IMR-90 (cell line): ENCODE measurements around the gene WNT11. TPM values are rescaled to one million over a fixed set of nuclear protein-coding genes. Genes with fewer than 3 reads are reported as not detected.

ENCODE experiments used
- ATAC-seq: fragments of 200-7000 bp; cut with Tn5 transposase; 2 replicates; pipeline ENCODE4 v1.9.1; 2020; ENCODE audit warnings: low read depth, mild to moderate bottlenecking, moderate library complexity
- BruUV-seq: library from RNA; stranded (reverse); fragments of 400-500 nt; replicated peaks from 2 replicates; lab custom pipeline; 2021; lab: Mats Ljungman, UMichigan
- CTCF ChIA-PET: fragments of 300-600 bp; formaldehyde crosslinking; extraction: SDS; loops from one replicate; lab custom pipeline; 2021; ENCODE audit warnings: antibody characterized with exemption; lab: Yijun Ruan, JAX
- POLR2A ChIA-PET: fragments of 300-600 bp; sonication (Branson Sonifier 250); formaldehyde crosslinking; loops from one replicate; lab custom pipeline; 2022; ENCODE audit warnings: antibody characterized with exemption; ENCODE audit not compliant: unreplicated experiment; lab: Charles Lee
- DNase-seq: peaks from one replicate; pipeline ENCODE4 v3.0.0; 2013
- H2AFZ ChIP-seq: replicated peaks from 2 replicates; pipeline ENCODE3; 2013; ENCODE audit warnings: low read length, mild to moderate bottlenecking; ENCODE audit not compliant: poor library complexity
- H2AK5ac ChIP-seq: 2 replicates; pipeline ENCODE4 v1.6.1; 2013; ENCODE audit warnings: low read depth, low read length, inconsistent platforms
- H2AK9ac ChIP-seq: replicated peaks from 2 replicates; pipeline ENCODE3; 2013; ENCODE audit warnings: mild to moderate bottlenecking, low read depth, low read length, moderate library complexity; ENCODE audit not compliant: poor library complexity
- H2BK120ac ChIP-seq: 2 replicates; pipeline ENCODE4 v1.6.1; 2013; ENCODE audit warnings: low read depth, low read length, inconsistent platforms
- H2BK15ac ChIP-seq: 3 replicates; pipeline ENCODE4 v1.6.1; 2013; ENCODE audit warnings: low read depth, low read length, inconsistent platforms
- H2BK20ac ChIP-seq: 2 replicates; pipeline ENCODE4 v1.6.1; 2013; ENCODE audit warnings: low read depth, mild to moderate bottlenecking, inconsistent platforms, low read length, moderate library complexity
- H2BK5ac ChIP-seq: 2 replicates; pipeline ENCODE4 v1.6.1; 2013; ENCODE audit warnings: mild to moderate bottlenecking, low read depth, low read length, inconsistent platforms; ENCODE audit not compliant: poor library complexity, severe bottlenecking
- H3K14ac ChIP-seq: replicated peaks from 2 replicates; pipeline ENCODE4 v1.6.1; 2013; ENCODE audit warnings: low read depth, low read length, inconsistent platforms
- H3K18ac ChIP-seq: 2 replicates; pipeline ENCODE4 v1.6.1; 2013; ENCODE audit warnings: low read depth, low read length, control low read depth
- H3K23ac ChIP-seq: 2 replicates; pipeline ENCODE4 v1.6.1; 2013; ENCODE audit warnings: low read depth, low read length, inconsistent platforms
- H3K27ac ChIP-seq: 2 replicates; pipeline ENCODE4 v1.5.1; 2013; ENCODE audit warnings: mild to moderate bottlenecking, control low read depth, low read length; ENCODE audit not compliant: insufficient read depth
- H3K27me3 ChIP-seq: 2 replicates; pipeline ENCODE4 v1.6.1; 2013; ENCODE audit warnings: low read length; ENCODE audit not compliant: control insufficient read depth, insufficient read depth
- H3K36me3 ChIP-seq: 2 replicates; pipeline ENCODE4 v1.6.1; 2013; ENCODE audit warnings: low read length, mixed read lengths; ENCODE audit not compliant: control insufficient read depth, insufficient read depth
- H3K4ac ChIP-seq: 2 replicates; pipeline ENCODE4 v1.6.1; 2013; ENCODE audit warnings: low read depth, low read length, inconsistent platforms
- H3K4me1 ChIP-seq: 2 replicates; pipeline ENCODE4 v1.6.1; 2013; ENCODE audit warnings: low read length, mixed read lengths; ENCODE audit not compliant: control insufficient read depth, insufficient read depth
- H3K4me2 ChIP-seq: 2 replicates; pipeline ENCODE4 v1.6.1; 2013; ENCODE audit warnings: low read depth, mild to moderate bottlenecking, control low read depth, low read length, moderate library complexity
- H3K4me3 ChIP-seq: 2 replicates; pipeline ENCODE4 v1.5.1; 2013; ENCODE audit warnings: low read depth, mild to moderate bottlenecking, control low read depth, low read length, moderate library complexity; ENCODE audit not compliant: insufficient read depth
- H3K56ac ChIP-seq: 2 replicates; pipeline ENCODE4 v1.6.1; 2013; ENCODE audit warnings: low read length, inconsistent platforms; ENCODE audit not compliant: insufficient read depth; ENCODE audit errors: extremely low read depth
- H3K79me1 ChIP-seq, 2 experiments: 2 replicates each; pipeline ENCODE4 v1.6.1; 2013; ENCODE audit warnings: low read length in 2 of 2, inconsistent platforms in 1 of 2, low read depth in 1 of 2
- H3K9ac ChIP-seq: 2 replicates; pipeline ENCODE4 v1.6.1; 2013; ENCODE audit warnings: low read depth, low read length, control low read depth
- H3K9me1 ChIP-seq: 2 replicates; pipeline ENCODE4 v1.6.1; 2013; ENCODE audit warnings: low read length, inconsistent platforms; ENCODE audit not compliant: insufficient read depth
- H3K9me3 ChIP-seq: 2 replicates; pipeline ENCODE4 v1.6.1; 2013; ENCODE audit warnings: low read length; ENCODE audit not compliant: control insufficient read depth, insufficient read depth
- H4K20me1 ChIP-seq: 2 replicates; pipeline ENCODE4 v1.6.1; 2013; ENCODE audit warnings: low read length, inconsistent platforms; ENCODE audit not compliant: insufficient read depth
- H4K5ac ChIP-seq: 2 replicates; pipeline ENCODE4 v1.6.1; 2013; ENCODE audit warnings: mild to moderate bottlenecking, low read depth, low read length, control low read depth
- H4K8ac ChIP-seq, 2 experiments: 2 replicates each; pipeline ENCODE4 v1.6.1; 2013; ENCODE audit warnings: low read depth in 2 of 2, low read length in 2 of 2, control low read depth in 1 of 2, inconsistent platforms in 1 of 2
- H4K91ac ChIP-seq: 2 replicates; pipeline ENCODE4 v1.6.1; 2013; ENCODE audit warnings: low read depth, low read length, inconsistent platforms; ENCODE audit not compliant: insufficient read depth
- CEBPB ChIP-seq: IDR thresholded peaks from 2 replicates; pipeline ENCODE4 v1.6.1; 2012; ENCODE audit warnings: low read depth, low read length, improper control_type of control experiment
- RCOR1 ChIP-seq: IDR thresholded peaks from 2 replicates; pipeline ENCODE4 v1.6.1; 2012; ENCODE audit warnings: mild to moderate bottlenecking, low read length, improper control_type of control experiment; ENCODE audit not compliant: insufficient replicate concordance
- WGBS, 2 experiments: methylation state at CpG; one replicate each; pipeline versions ENCODE4 v1.1.5 to v1.1.7; 2013; ENCODE audit warnings: missing lambda C conversion rate in 2 of 2; ENCODE audit not compliant: insufficient read length in 1 of 2; ENCODE audit errors: extremely low coverage in 2 of 2; 5-methylcytosine and 5-hydroxymethylcytosine counted together
- dilution Hi-C: fragments of 300-500 bp; cut with HindIII; formaldehyde crosslinking; loops from one replicate; pipeline ENCODE4 v1.14.3; 2018; ENCODE audit warnings: low sequenced_read_pairs; ENCODE audit not compliant: unreplicated experiment
- in situ Hi-C: fragments of 300-500 bp; cut with MboI; formaldehyde crosslinking; loops from 3 replicates; pipeline ENCODE4 v1.14.3; 2019; ENCODE audit warnings: low sequenced_read_pairs, inconsistent platforms, mixed read lengths
- intact Hi-C: fragments of 100-400 bp; cut with micrococcal nuclease; formaldehyde crosslinking; loops from 2 replicates; pipeline ENCODE4 v1.10.0; 2022
- polyA plus RNA-seq, 3 experiments: library from polyadenylated mRNA; depleted of rRNA; stranded (reverse); fragments of >200 nt; gene quantifications; 2 replicates each; pipeline ENCODE4 v1.2.3, GENCODE V29; 2012; ENCODE audit warnings: low replicate concordance in 1 of 3
- total RNA-seq: library from RNA; depleted of rRNA; stranded (reverse); fragments of >200 nt; gene quantifications from 2 replicates; pipeline ENCODE4 v1.2.3, GENCODE V29; 2012

The WNT11 gene
- total and polyA plus RNA-seq, 2 of the 4 experiments (the other 2 are of a cell fraction), result 0.10 TPM; not detected in 1

DNA sequence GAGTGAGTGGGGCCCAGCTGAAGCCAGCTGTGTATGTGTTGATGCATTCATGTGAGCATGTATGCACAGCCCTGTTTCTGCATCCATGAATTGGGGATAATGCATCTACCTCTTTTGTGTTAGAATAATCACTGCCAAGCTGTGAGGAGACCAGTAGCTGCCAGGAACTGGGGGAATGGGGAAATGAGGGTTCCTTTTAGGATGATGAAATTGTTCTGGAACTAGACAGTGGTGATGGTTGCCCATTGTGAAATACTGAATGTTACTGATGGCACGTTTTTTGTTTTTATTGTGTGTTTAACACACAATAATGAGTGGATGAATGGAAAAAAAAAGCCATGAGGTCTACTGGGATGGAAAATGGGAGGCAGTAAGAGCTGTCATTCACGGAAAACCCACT lies 45.3 kb upstream of the WNT11 start:
- dilution Hi-C loops (no loop called here), in situ Hi-C loops (no loop called here), intact Hi-C loops (no loop called here)
- Histone ChIP-seq H3K36me3 (no peaks in the 10 kb centered on the region), H3K14ac (no peak overlapping the region), H3K79me1 (no peaks in the 10 kb centered on the region), H3K4me2 (no peak overlapping the region), H4K5ac (no peak overlapping the region), H3K27ac (no peak overlapping the region), H3K18ac (no peak overlapping the region), H3K9ac (no peak overlapping the region), H3K9me3 (peaks cover 18% of the 10 kb centered on the region), H2BK5ac (no peak overlapping the region), H3K23ac (no peak overlapping the region), H3K4me1 (no peaks in the 10 kb centered on the region), H4K8ac (no peak overlapping the region), H2AFZ (no peak overlapping the region), H2BK20ac (no peak overlapping the region), H2AK5ac (no peak overlapping the region), H2AK9ac (no peak overlapping the region), H2BK120ac (no peak overlapping the region), H4K20me1 (no peaks in the 10 kb centered on the region), H3K56ac (no peak overlapping the region), H2BK15ac (no peak overlapping the region), H3K4ac (no peak overlapping the region), H3K4me3 (no peak overlapping the region), H3K9me1 (peaks cover 3% of the 10 kb centered on the region), H3K27me3 (peaks cover 73% of the 10 kb centered on the region), H4K91ac (no peak overlapping the region)
- CTCF ChIA-PET, result no interaction called here
- no CpG with 5 or more reads among the region's 2 CpGs for WGBS, 2 experiments
- BruUV-seq, result no TSS peak
- POLR2A ChIA-PET, result no interaction called here
- ATAC-seq (no peak), DNase-seq (no peak)
- no peak for TF ChIP-seq RCOR1
- peak; percentile 33; the same call in 1 of the 2 replicates for TF ChIP-seq CEBPB
